Ramos (cell line): ENCODE results near the gene ITIH3.
"Not testable (repeated sequence)": the region's sequence is repeated elsewhere in the genome, so short reads cannot be mapped to it uniquely, and the experiment has no call there.

Source experiments
- in situ Hi-C: fragments of 300-500 bp; cut with MboI; formaldehyde crosslinking; loops from one replicate; pipeline ENCODE4 v1.14.3; 2022; ENCODE audit warnings: low sequenced_read_pairs; ENCODE audit not compliant: unreplicated experiment

The ITIH3 gene, protein sequence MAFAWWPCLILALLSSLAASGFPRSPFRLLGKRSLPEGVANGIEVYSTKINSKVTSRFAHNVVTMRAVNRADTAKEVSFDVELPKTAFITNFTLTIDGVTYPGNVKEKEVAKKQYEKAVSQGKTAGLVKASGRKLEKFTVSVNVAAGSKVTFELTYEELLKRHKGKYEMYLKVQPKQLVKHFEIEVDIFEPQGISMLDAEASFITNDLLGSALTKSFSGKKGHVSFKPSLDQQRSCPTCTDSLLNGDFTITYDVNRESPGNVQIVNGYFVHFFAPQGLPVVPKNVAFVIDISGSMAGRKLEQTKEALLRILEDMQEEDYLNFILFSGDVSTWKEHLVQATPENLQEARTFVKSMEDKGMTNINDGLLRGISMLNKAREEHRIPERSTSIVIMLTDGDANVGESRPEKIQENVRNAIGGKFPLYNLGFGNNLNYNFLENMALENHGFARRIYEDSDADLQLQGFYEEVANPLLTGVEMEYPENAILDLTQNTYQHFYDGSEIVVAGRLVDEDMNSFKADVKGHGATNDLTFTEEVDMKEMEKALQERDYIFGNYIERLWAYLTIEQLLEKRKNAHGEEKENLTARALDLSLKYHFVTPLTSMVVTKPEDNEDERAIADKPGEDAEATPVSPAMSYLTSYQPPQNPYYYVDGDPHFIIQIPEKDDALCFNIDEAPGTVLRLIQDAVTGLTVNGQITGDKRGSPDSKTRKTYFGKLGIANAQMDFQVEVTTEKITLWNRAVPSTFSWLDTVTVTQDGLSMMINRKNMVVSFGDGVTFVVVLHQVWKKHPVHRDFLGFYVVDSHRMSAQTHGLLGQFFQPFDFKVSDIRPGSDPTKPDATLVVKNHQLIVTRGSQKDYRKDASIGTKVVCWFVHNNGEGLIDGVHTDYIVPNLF

DNA sequence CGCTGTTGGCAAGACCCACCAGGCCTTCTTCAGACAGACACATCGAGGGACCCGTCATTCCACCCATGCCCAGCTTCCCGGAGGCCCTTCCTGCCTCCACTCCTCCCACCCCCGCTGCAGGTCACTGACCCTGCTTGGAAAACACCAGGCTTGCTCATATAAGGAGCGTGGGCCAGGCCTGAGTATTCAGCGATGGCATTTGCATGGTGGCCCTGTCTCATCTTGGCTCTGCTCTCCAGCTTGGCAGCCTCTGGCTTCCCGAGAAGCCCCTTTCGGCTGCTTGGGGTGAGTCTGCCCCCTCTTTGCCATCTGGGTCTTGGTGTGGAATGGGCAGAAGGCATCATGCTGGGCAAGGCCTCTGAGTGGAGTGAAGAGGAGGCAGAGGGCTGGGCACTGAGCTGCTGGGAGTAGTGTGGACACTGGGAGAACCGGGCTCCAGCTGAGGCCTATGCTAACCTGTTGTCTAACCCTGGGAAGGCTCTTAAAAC lies at the start of gene ITIH3:
TSS of gene ITIH3 (plus strand) at position 185 of the 488 bp plus-strand sequence. CDS start at position 193, 8 bp downstream.
- in situ Hi-C loops = no loop called here

DNA sequence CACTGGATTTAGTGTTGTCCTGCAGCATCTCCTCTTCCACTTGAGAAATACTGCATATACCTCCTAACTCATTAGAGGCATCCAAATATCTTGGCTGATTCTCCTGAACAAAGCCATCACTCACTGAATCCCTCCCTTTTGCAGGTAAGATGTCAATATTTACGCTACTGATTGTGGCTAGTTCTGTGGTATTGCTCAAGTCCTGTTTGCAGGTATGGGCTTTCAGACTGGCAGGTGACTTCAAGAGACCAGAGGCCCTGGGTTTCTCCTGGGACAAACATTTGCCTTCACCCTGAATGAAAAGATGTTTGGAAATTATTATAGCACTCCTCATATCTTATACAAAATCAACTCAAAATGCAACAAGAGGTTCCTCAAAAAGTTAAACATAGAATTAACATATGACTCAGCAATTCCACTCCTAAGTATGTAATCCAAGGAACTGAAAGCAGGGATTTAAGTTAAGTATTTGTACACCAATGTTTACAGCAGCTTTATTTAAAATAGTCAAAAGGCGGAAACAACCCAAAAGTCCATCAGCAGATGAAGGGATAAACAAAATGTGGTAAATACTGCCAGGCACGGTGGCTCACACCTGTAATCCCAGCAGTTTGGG lies 42.4 kb upstream of the ITIH3 start:
- in situ Hi-C loops = no loop called here

DNA sequence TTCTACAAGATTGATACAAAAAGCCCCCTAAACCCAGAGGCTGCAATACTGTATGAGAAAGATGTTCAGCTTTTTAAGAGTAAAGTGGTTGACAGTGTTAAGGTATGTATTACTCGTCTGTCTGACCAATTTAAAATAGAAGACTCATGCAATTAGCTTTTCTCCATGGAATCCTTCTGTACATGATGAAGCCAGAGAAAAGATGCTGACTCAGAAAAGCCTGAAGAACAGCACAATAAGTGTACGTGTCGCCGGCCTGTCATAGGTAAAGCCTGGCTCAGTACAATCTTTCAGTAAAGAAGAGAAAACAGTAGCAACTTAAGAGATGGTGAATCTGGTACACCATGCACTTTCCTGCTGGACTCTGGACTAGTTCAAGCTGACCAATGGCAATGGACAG lies 40.2 kb upstream of the ITIH3 start:
- in situ Hi-C loops = no loop called here

DNA sequence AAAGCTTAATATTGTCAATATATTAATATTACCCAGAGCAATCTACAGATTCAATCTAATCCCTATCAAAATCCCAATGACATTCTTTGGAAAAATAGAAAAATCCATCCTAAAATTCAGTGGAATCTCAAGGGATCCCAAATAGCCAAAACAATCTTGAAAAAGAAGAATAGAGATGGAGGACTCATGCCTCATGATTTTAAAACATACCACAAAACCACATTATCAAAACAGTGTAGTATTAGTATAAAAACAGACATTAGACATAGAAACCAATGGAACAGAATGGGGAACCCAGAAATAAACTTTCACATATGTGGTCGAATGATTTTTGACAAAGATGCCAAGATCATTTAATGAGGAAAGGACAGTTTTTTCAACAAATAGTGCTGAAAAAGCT lies 38.5 kb upstream of the ITIH3 start:
- in situ Hi-C loops = no loop called here

DNA sequence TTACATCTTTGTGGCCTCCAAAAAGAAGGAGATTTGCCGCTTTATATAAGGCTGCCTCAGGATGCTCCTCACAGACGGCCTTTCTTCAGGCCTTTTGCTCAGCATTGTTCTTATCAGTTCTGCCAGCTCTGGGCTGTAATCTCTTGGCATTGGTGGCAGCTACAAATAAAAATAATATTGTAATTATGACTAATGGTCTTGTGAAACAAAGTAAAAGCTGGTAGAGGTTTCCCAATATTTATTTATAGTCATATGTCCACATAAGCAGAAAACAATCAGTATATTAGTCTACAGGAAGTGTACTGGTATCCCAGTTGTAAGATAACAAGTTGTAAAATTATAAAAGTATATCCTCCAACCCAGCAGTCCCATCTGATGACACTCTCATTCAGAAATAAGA lies 31.1 kb upstream of the ITIH3 start:
- in situ Hi-C loops = no loop called here

DNA sequence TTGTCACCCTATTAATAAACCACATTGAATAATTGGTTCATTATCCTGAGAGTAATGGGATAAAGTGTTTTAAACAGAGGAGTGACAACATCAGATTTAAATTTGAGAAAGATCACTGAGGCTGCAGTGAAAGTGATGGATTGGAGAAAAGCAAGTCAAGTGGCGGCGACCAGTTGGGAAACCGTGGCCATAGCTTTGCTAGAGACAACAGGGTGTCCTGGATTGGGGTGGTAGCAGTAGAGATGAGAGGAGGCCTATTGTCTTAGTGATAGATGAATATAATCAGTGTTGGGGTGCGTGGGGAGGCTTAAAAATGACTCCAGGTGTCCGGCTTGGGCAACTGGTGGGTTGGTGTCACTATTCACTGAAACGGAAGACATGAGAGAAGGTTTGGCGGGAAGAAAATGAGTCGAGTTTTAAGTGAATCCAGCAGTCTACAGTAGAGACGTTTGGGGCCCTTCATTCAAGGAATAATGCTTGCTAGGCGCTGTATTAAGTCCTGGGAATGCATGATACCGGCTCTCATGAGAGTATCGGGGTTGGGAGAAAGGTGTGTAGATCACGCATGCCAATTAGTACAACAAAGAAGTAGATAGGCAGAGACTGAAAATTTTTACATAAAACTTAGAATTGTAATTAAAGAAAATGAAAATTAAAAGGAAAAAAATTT lies 24.7 kb upstream of the ITIH3 start:
- in situ Hi-C loops = no loop called here

DNA sequence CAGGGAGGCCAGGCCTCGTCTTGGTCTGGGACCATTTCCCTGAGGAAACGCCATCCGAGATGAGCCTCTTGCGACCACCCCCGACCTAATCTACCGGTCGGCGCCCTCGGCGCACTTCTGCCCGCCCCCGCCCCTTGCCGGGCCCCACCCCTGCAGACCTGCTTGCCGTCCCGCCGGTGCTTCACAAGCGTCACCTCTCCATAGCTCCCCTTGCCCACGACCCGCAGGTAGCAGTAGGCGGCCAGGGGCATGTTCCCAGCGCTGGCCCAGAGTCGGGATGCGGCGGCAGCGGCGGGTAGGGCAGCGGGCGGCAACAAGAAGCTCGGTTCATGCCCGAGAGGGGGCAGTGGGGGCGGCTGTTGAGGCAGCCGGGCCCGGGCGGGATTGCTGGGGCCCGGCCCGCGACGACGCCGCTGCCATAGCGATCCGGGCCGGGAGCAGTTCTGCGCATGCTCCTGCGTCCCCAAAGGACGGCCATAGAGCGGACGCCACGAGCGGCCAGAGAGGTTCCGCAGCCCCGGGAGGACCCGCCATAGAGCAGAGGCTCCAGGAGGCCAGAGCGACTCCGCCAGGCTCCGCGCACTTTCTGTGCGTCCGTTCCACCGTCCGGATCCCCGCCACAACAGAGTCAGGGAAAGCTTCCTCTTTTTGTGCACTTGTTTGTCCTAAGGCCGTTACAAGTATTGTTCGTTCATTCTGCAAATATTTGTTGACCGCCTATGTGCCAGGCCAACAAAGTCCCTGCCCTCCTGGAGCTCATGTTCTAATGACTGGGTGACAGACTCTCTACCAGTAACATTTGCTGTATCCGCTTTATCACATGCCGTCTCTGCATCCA lies 23.9 kb upstream of the ITIH3 start, which contains the start of gene NEK4:
TSS of gene NEK4 (minus strand) at position 445 of the 838 bp plus-strand sequence. CDS start at position 251, 194 bp downstream.
- in situ Hi-C loops = no loop called here

DNA sequence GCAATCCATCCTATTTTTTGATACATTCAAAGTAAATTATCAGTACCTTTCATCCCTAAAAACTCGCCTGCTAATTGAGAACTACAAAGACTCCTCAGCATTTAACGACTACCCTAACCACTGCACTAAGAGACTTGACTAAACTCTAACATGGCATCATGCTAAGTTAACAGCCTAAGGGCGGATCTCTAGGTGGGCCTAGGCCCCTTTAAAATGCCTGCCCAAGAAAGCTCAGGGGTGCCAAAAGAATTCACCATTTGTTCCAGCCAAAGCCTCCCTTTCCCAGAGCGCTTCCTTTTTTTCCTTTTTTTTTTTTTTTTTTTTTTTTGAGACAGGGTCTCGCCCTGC lies 23.3 kb upstream of the ITIH3 start:
- in situ Hi-C loops = no loop called here

DNA sequence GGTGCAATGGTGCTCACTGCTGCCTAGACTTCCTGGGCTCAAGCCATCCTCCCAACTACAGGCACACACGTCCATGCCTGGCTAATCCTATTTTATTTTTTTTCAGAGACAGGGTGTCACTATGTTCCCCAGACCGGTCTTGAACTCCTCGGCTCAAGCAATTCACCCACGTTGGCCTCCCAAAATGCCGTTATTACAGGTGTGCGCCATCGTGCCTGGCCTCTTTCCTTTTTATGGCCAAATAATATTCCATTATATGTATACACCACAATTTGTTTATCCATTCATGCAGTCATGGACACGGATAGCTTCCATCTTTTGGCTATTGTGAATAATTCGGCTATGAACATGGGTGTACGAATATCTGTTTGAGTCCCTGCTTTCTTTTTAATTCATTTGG lies 22.9 kb upstream of the ITIH3 start:
- in situ Hi-C loops = no loop called here

DNA sequence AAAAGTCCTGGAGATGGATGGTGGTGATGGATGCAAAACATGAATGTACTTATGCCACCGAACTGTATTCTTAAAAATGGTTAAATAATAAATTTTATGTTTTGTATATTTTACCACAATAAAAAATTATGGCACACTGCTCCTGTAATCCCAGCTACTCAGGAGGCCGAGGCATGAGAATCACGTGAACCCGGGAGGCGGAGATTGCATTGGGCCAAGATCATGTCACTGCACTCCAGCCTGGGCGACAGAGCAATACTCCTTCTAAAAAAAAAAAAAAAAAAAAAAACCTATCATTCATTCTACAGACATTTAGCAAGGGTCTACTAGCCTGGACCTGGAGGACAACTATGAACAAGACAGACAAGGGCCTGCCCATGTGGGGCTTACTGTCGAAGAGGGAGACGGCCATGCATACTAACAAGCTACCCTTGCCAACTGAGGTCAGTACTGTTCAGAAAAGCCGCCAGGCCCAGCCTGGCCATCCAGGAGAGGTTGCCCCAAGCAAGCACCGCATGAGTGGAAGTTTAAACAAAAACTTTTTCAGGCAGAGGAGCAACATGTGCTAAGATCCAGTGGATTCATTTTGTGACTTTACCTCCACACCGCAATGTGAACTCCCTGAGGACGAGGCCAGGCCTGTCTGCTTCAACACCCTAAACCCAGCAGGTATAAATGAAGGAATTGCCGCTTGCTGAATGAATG lies 21.1 kb upstream of the ITIH3 start:
- in situ Hi-C loops = no loop called here

DNA sequence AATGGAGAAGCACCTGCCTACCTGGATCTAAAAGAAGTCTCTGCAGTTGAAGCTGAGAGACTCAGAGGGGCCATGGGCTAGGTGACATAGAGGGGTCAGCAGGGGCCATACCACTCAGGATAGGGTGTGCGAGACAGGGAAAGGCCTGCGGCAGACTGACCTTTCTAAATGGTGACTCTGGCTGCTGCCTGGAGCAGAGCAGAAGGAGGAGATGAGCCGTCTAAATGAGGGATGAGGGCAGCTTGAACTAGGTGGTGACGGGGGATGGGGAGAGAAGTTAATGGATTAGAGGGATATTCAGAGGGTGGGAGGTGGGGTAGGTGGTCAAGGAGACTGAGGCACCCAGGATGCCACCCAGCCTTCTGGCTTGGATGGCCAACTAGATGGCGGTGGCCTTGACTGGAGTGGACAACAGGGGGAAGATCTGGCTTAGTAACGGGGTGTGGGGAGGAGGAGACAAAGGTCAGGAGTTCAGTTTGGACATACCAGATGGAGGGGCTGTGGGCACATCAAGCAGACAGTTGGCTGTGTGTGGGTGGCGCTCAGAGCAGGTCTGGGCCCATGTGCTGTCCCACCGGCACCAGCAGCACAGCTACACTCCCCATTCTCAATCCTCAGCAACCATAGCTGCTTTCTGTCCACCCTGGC lies 20.4 kb upstream of the ITIH3 start:
- in situ Hi-C loops = no loop called here

DNA sequence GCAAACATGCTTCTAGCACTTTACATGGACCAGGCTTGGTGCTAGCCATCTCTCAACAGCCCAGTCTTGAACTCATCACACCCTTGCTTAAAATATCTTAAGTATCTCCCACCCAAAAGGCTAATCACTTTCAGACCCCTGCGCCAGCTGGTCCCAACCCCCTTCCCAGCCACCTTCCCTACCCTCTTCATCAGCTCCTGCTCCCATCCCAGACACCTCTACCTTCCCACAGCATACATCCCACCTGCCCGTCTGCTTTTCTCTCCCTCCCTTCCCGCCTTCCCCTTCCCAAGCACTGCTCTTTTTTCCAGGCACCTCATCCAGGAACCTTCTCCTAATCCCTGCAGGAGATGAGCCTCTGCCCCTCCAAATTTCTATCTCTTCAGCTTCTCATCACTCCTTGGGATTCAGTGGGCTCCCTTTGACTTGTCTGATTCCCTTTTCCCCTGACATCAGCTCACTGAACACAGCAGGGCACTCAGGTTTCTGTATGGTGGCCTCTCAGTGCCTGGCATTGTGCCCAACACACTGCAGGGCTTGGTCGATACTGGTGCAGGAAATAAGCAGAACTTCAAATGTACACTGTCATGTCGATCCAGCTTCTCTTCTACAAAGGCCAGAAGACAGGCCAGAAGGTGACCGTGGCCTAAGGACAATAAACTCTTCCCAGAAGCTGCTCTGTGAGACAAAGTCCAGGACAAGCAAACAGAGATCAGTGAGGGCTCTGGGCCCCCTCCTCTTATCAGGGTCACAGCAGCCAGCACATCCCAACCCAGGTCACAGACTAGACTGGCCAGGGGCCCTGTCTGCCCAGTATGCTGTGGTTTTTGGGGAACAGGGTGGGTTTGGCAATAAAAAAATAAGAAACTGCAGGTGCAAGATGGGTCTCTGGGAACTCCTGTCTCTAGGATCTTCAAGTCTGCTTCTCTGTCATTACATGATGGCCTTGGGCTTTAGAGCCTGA lies 19.4 kb upstream of the ITIH3 start:
- in situ Hi-C loops = no loop called here

DNA sequence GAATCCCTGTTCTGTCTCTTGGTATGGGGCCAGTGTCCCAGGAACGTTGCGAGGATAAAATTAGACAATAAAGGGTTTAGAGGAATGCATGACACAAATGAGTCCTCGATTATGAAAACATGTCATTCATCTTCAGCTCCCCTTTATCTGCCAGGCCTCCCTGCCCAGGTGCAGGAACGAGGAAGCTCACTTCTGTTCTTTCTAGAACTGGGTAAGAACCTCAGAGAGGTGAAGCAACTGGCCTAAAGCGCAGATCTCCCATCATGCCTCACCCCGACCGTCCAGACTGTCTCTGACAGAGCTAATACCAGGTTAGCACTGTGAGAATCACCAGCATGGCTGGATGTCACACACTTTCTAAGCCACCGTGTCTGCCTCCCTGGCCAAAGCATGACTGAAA lies 18.7 kb upstream of the ITIH3 start:
- in situ Hi-C loops = no loop called here

DNA sequence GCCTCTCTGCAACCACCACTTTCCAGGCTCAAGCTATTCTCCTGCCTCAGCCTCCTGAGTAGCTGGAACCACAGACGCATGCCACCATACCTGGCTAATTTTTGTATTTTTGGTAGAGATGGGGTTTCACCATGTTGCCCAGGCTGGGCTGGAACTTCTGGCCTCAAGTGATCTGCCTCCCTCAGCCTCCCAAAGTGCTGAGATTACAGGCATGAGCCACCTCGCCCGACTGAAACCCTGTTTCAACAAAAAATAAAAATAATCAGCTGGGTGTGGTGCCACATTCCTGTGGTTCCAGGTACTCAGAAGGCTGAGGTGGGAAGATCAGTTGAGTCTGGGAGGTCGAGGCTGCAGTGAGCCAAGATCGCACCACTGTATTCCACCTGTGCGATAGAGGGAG lies 18.1 kb upstream of the ITIH3 start:
- in situ Hi-C loops = not testable (repeated sequence)

DNA sequence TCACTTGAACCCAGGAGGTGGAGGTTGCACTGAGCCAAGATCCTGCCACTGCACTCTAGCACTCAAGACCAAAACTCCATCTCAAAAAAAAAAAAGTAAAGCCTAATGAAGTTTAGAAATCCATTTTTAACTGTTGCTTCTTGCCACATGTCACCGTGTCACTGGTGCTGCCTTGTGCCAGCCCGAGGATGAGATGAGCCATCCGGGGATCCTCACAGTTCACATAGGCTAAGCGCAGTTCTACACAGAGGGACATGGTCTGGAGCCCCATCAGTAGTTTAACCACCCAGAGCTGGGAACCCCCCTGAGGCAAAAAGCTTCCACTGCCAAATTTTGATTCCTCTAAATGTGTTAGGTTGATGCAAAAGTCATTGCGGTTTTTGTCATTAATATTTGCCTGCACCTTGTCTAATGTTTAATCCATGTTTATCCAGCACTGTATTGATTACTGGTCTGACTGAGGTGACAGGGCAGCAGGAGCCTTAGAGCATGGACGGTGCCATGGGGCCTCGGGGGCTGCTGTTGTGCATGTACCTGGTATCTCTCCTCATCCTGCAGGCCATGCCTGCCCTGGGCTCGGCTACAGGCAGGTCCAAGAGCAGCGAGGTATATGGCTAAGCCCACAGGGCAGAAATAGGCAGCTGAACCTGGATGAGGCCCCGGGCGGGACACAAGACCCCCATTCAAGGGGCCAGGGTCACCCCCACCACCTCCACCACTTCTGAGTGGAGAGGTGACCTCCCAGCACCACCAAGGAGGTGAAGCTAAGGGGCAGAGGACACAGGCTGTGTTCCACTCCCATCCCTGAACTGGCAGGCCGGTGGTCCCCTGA lies 17.3 kb upstream of the ITIH3 start, which contains the start of gene ITIH1:
TSS of gene ITIH1 (plus strand) at position 473 of the 832 bp plus-strand sequence. CDS start at position 490, 17 bp downstream.
- in situ Hi-C loops = no loop called here
